Measurements from ENCODE around the gene GYPC.

GYPC gene

GRCh38 chr2:126677176-126677538 lies 21.2 kb downstream of the GYPC start:
- Histone ChIP-seq H3K9ac (no peak overlapping the region), H4K20me1 (ENCODE audit: insufficient read depth) (no peaks in the 10 kb centered on the region), H3K27me3 (ENCODE audit: insufficient read depth, low read depth) (no peaks in the 10 kb centered on the region), H3K4me1 (ENCODE audit: low read depth, poor library complexity, severe bottlenecking) (no peaks in the 10 kb centered on the region), H3K4me2 (no peak overlapping the region), H3K79me2 (ENCODE audit: insufficient read depth, low read depth) (no peaks in the 10 kb centered on the region), H3K36me3 (ENCODE audit: insufficient read depth) (no peaks in the 10 kb centered on the region), H3K27ac (no peak overlapping the region), H3K4me3 (IDR thresholded peaks at IDR 0.05; ENCODE audit: insufficient read depth, low read depth, low read length) (no peak overlapping the region), H2AFZ (ENCODE audit: low read depth) (no peak overlapping the region)
- TF ChIP-seq CTCF (conservative IDR thresholded peaks at IDR 0.05; ENCODE audit: low read depth, low read length), result no peak

GRCh38 chr2:126678269-126679065 lies 22.5 kb downstream of the GYPC start:
- H3K4me2 ChIP-seq, result no peak overlapping the region
- no peak for TF ChIP-seq CTCF (conservative IDR thresholded peaks at IDR 0.05; ENCODE audit: low read depth, low read length)
- H3K4me3 ChIP-seq (IDR thresholded peaks at IDR 0.05; ENCODE audit: insufficient read depth, low read depth, low read length), result no peak overlapping the region
- H3K27ac ChIP-seq, result no peak overlapping the region
- no peak overlapping the region for H3K9ac ChIP-seq
- no peaks in the 10 kb centered on the region for H3K27me3 ChIP-seq (ENCODE audit: insufficient read depth, low read depth)
- no peak overlapping the region for H2AFZ ChIP-seq (ENCODE audit: low read depth)
- H3K4me1 ChIP-seq (ENCODE audit: low read depth, poor library complexity, severe bottlenecking), result no peaks in the 10 kb centered on the region
- H3K79me2 ChIP-seq (ENCODE audit: insufficient read depth, low read depth), result no peaks in the 10 kb centered on the region
- H4K20me1 ChIP-seq (ENCODE audit: insufficient read depth), result no peaks in the 10 kb centered on the region
- no peaks in the 10 kb centered on the region for H3K36me3 ChIP-seq (ENCODE audit: insufficient read depth)

GRCh38 chr2:126679094-126679713 lies 23.2 kb downstream of the GYPC start:
- no peak for TF ChIP-seq CTCF (conservative IDR thresholded peaks at IDR 0.05; ENCODE audit: low read depth, low read length)
- Histone ChIP-seq H3K79me2 (ENCODE audit: insufficient read depth, low read depth) (no peaks in the 10 kb centered on the region), H3K4me2 (no peak overlapping the region), H3K9ac (no peak overlapping the region), H3K27ac (no peak overlapping the region), H2AFZ (ENCODE audit: low read depth) (no peak overlapping the region), H4K20me1 (ENCODE audit: insufficient read depth) (no peaks in the 10 kb centered on the region), H3K27me3 (ENCODE audit: insufficient read depth, low read depth) (no peaks in the 10 kb centered on the region), H3K4me3 (IDR thresholded peaks at IDR 0.05; ENCODE audit: insufficient read depth, low read depth, low read length) (no peak overlapping the region), H3K36me3 (ENCODE audit: insufficient read depth) (no peaks in the 10 kb centered on the region), H3K4me1 (ENCODE audit: low read depth, poor library complexity, severe bottlenecking) (no peaks in the 10 kb centered on the region)

GRCh38 chr2:126681505-126681904 lies 25.5 kb downstream of the GYPC start:
- Histone ChIP-seq H4K20me1 (ENCODE audit: insufficient read depth) (no peaks in the 10 kb centered on the region), H3K4me3 (IDR thresholded peaks at IDR 0.05; ENCODE audit: insufficient read depth, low read depth, low read length) (no peak overlapping the region), H3K27me3 (ENCODE audit: insufficient read depth, low read depth) (no peaks in the 10 kb centered on the region), H3K79me2 (ENCODE audit: insufficient read depth, low read depth) (no peaks in the 10 kb centered on the region), H3K9ac (no peak overlapping the region), H3K4me1 (ENCODE audit: low read depth, poor library complexity, severe bottlenecking) (no peaks in the 10 kb centered on the region), H3K27ac (no peak overlapping the region), H3K36me3 (ENCODE audit: insufficient read depth) (no peaks in the 10 kb centered on the region), H3K4me2 (no peak overlapping the region), H2AFZ (ENCODE audit: low read depth) (no peak overlapping the region)
- no peak for TF ChIP-seq CTCF (conservative IDR thresholded peaks at IDR 0.05; ENCODE audit: low read depth, low read length)
